SK-N-SH treated with all-trans-retinoic acid at 6 μM for 48 hours (cell line): ENCODE results near the gene PI16.

Experiments used
- ATAC-seq: fragments of 200-7000 bp; cut with Tn5 transposase; 3 replicates; pipeline ENCODE4 v1.9.1; 2020; ENCODE audit warnings: mild to moderate bottlenecking, moderate library complexity
- ARNTL ChIP-seq: fragments of 450-650 bp; formaldehyde crosslinking; IDR thresholded peaks from 2 replicates; pipeline ENCODE4 v1.5.0; 2020; ENCODE audit warnings: low read depth, mild to moderate bottlenecking, moderate library complexity, borderline replicate concordance
- BACH2 ChIP-seq: fragments of 250-450 bp; sonication (Bioruptor Pico); IDR thresholded peaks from 2 replicates; pipeline ENCODE4 v1.9.0; 2021; ENCODE audit warnings: mild to moderate bottlenecking, borderline replicate concordance
- CREB5 ChIP-seq: fragments of 250-450 bp; sonication (Bioruptor Pico); IDR thresholded peaks from 2 replicates; pipeline ENCODE4 v1.5.1; 2020; ENCODE audit warnings: low read depth, mild to moderate bottlenecking, moderate library complexity
- CSDC2 ChIP-seq: fragments of 250-450 bp; sonication (Bioruptor Pico); IDR thresholded peaks from 2 replicates; pipeline ENCODE4 v1.5.0; 2020; ENCODE audit warnings: mild to moderate bottlenecking, moderate library complexity
- CSRNP3 ChIP-seq: fragments of 250-450 bp; sonication (Bioruptor Pico); IDR thresholded peaks from 2 replicates; pipeline ENCODE4 v1.5.1; 2021; ENCODE audit warnings: mild to moderate bottlenecking, moderate library complexity
- GLIS3 ChIP-seq: fragments of 250-450 bp; sonication (Bioruptor Pico); IDR thresholded peaks from 2 replicates; pipeline ENCODE4 v1.5.0; 2020; ENCODE audit warnings: mild to moderate bottlenecking, moderate library complexity
- ISL1 ChIP-seq: fragments of 250-450 bp; sonication (Bioruptor Pico); IDR thresholded peaks from 2 replicates; pipeline ENCODE4 v2.1.2; 2022; ENCODE audit warnings: mild to moderate bottlenecking, moderate library complexity
- OSR1 ChIP-seq: fragments of 250-450 bp; sonication (Bioruptor Pico); IDR thresholded peaks from 2 replicates; pipeline ENCODE4 v1.8.0; 2022; ENCODE audit warnings: moderate library complexity, mild to moderate bottlenecking, inconsistent platforms
- PATZ1 ChIP-seq: fragments of 250-450 bp; sonication (Bioruptor Pico); IDR thresholded peaks from 2 replicates; pipeline ENCODE4 v1.8.0; 2020; ENCODE audit warnings: mild to moderate bottlenecking, moderate library complexity, borderline replicate concordance
- POU6F1 ChIP-seq: fragments of 250-450 bp; sonication (Bioruptor Pico); IDR thresholded peaks from 2 replicates; pipeline ENCODE4 v1.8.0; 2021; ENCODE audit warnings: low read depth, mild to moderate bottlenecking, moderate library complexity, borderline replicate concordance
- PPARA ChIP-seq: fragments of 250-450 bp; sonication (Bioruptor Pico); IDR thresholded peaks from 2 replicates; pipeline ENCODE4 v1.5.0; 2020; ENCODE audit warnings: mild to moderate bottlenecking, borderline replicate concordance
- RARB ChIP-seq: fragments of 250-450 bp; sonication (Bioruptor Pico); IDR thresholded peaks from 2 replicates; pipeline ENCODE4 v1.8.0; 2021; ENCODE audit warnings: mild to moderate bottlenecking, moderate library complexity
- SNAI2 ChIP-seq: fragments of 250-450 bp; sonication (Bioruptor Pico); IDR thresholded peaks from 2 replicates; pipeline ENCODE4 v1.5.0; 2020; ENCODE audit warnings: mild to moderate bottlenecking, moderate library complexity
- TCF4 ChIP-seq: fragments of 250-450 bp; sonication (Bioruptor Pico); IDR thresholded peaks from 2 replicates; pipeline ENCODE4 v1.8.0; 2021; ENCODE audit warnings: mild to moderate bottlenecking, moderate library complexity, borderline replicate concordance
- TOX ChIP-seq: fragments of 250-450 bp; sonication (Bioruptor Pico); IDR thresholded peaks from 2 replicates; pipeline ENCODE4 v1.8.0; 2021; ENCODE audit warnings: mild to moderate bottlenecking, moderate library complexity, borderline replicate concordance
- ZC3H10 ChIP-seq: fragments of 250-450 bp; sonication (Bioruptor Pico); IDR thresholded peaks from 2 replicates; pipeline ENCODE4 v1.5.1; 2021; ENCODE audit warnings: mild to moderate bottlenecking, moderate library complexity
- ZFP3 ChIP-seq: fragments of 250-450 bp; sonication (Bioruptor Pico); IDR thresholded peaks from 2 replicates; pipeline ENCODE4 v1.5.0; 2020; ENCODE audit warnings: mild to moderate bottlenecking, moderate library complexity
- ZFP30 ChIP-seq: fragments of 450-650 bp; formaldehyde crosslinking; IDR thresholded peaks from 2 replicates; pipeline ENCODE4 v1.5.0; 2022; ENCODE audit warnings: mild to moderate bottlenecking, moderate library complexity
- ZNF565 ChIP-seq: fragments of 450-650 bp; formaldehyde crosslinking; conservative IDR thresholded peaks from 2 replicates; pipeline ENCODE4 v1.5.0; 2020; ENCODE audit warnings: low read depth, mild to moderate bottlenecking, moderate library complexity
- ZNF8 ChIP-seq: fragments of 450-650 bp; formaldehyde crosslinking; IDR thresholded peaks from 2 replicates; pipeline ENCODE4 v1.5.0; 2020; ENCODE audit warnings: mild to moderate bottlenecking, moderate library complexity

Gene PI16

GRCh38 chr6:36955671-36956445 lies 1.3 kb downstream of the PI16 start:
- ATAC-seq: peak; percentile 36
- no peak for TF ChIP-seq TOX
- no peak for TF ChIP-seq ZC3H10
- TF ChIP-seq TCF4 (CRISPR knock-in tag): no peak
- no peak for TF ChIP-seq SNAI2

- no peak for TF ChIP-seq CSDC2
- TF ChIP-seq ARNTL (CRISPR knock-in tag): no peak
- no peak for TF ChIP-seq CREB5 (CRISPR knock-in tag)
- no peak for TF ChIP-seq ZNF8
- no peak for TF ChIP-seq ZC3H10
- no peak for TF ChIP-seq PPARA (CRISPR knock-in tag)
- TF ChIP-seq ZFP3: no peak
- no peak for TF ChIP-seq OSR1 (CRISPR knock-in tag)
- no peak for TF ChIP-seq ZNF565
- no peak for TF ChIP-seq RARB (CRISPR knock-in tag)
- TF ChIP-seq POU6F1 (CRISPR knock-in tag): no peak
- no peak for TF ChIP-seq TOX
- TF ChIP-seq PATZ1 (CRISPR knock-in tag): no peak
Measured at GRCh38 chr6:36956446-36956820, 1.9 kb downstream of the PI16 start.

GRCh38 chr6:36957773-36958271 lies 3.3 kb downstream of the PI16 start:
- ATAC-seq: no peak
- TF ChIP-seq ISL1 (no peak), SNAI2 (no peak), ZFP3 (no peak), ZC3H10 (no peak), CSDC2 (no peak), CSRNP3 (no peak), RARB (CRISPR knock-in tag) (no peak), ZFP30 (CRISPR knock-in tag) (no peak), OSR1 (CRISPR knock-in tag) (no peak), TCF4 (CRISPR knock-in tag) (no peak), ARNTL (CRISPR knock-in tag) (no peak)

More at GRCh38 chr6:36956446-36956820, 1.9 kb downstream of the PI16 start:
- ATAC-seq: no peak

GRCh38 chr6:36958775-36959554 lies 4.4 kb downstream of the PI16 start:
- TF ChIP-seq ZNF565 (no peak), CSDC2 (no peak), GLIS3 (CRISPR knock-in tag) (no peak), BACH2 (CRISPR knock-in tag) (no peak), TOX (no peak)
- no peak for ATAC-seq
